ENCODE measurements around the gene NHS. TPM values are rescaled to one million over a fixed set of nuclear protein-coding genes. Genes with fewer than 3 reads are reported as not detected.

Gene NHS
- total and polyA plus RNA-seq, 10 donors = 0.32 to 3.1 (median 2.1) TPM

DNA sequence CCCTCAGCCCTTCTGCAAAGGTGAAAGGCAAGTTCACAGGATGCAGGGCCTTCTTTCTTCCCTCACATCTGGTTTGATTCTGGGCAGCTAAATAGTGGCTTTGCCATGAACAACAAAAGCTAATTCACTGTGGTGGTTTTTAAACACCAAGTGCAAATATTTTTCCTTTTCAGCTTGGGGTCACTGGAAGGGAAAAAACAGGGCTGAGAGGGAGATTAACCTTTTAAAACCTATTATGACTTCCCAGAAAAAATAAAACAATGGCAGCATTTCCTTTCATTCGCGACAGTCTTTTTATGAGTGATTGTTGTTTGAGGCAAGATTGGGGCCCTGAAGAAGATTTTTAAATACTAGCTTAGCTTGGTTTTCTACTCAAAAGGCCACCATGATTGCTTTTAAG is 258.5 kb downstream of the NHS start:
- TF ChIP-seq POLR2AphosphoS5 (IDR thresholded peaks at IDR 0.05) (no peak), POLR2A (IDR thresholded peaks at IDR 0.05) (no peak), CTCF (IDR thresholded peaks at IDR 0.05 in 8 of 11, conservative IDR thresholded peaks at IDR 0.05 in 3 of 11) (no peak)

GRCh38 chrX:17634542-17635207 is 259.7 kb downstream of the NHS start:
- H3K36me3 ChIP-seq = no peaks in the 10 kb centered on the region
- 85 to 94% (median 92%) methylated on average over 8 to 9 of the region's 9 CpGs for WGBS, 5 donors
- TF ChIP-seq CTCF (IDR thresholded peaks at IDR 0.05 in 8 of 11, conservative IDR thresholded peaks at IDR 0.05 in 3 of 11) (no peak), POLR2A (IDR thresholded peaks at IDR 0.05) (no peak), POLR2AphosphoS5 (IDR thresholded peaks at IDR 0.05) (no peak)
- no peaks in the 10 kb centered on the region for H3K9me3 ChIP-seq
- no peak overlapping the region for H3K4me3 ChIP-seq
- intact Hi-C loops (cut with DNase I; ENCODE audit: low total_unique reads) = no loop called here
- no peaks in the 10 kb centered on the region for H3K4me1 ChIP-seq
- no peak for DNase-seq
- no peak overlapping the region for H3K27ac ChIP-seq
- no peaks in the 10 kb centered on the region for H3K27me3 ChIP-seq (replicated peaks in 1 of 7)

More for the DNA sequence above, 258.5 kb downstream of the NHS start:
- Histone ChIP-seq H3K9me3 (no peaks in the 10 kb centered on the region), H3K27me3 (replicated peaks in 1 of 7) (no peaks in the 10 kb centered on the region), H3K4me1 (no peaks in the 10 kb centered on the region), H3K36me3 (no peaks in the 10 kb centered on the region), H3K4me3 (no peak overlapping the region), H3K27ac (peak overlapping the region in 1 of 8 donors; percentile 4)
- 62 to 84% (median 73%) methylated on average over 2 of the region's 2 CpGs for WGBS, 5 donors
- DNase-seq = no peak
- intact Hi-C loops (cut with DNase I; ENCODE audit: low total_unique reads) = no loop called here

- intact Hi-C loops (cut with DNase I; ENCODE audit: low total_unique reads) = no loop called here
- WGBS, 5 donors = 46 to 82% (median 78%) methylated on average over 5 of the region's 5 CpGs
Measured at GRCh38 chrX:17635231-17635630, 260.2 kb downstream of the NHS start.

More at GRCh38 chrX:17635231-17635630, 260.2 kb downstream of the NHS start:
- Histone ChIP-seq H3K27me3 (replicated peaks in 1 of 7) (no peaks in the 10 kb centered on the region), H3K4me1 (no peaks in the 10 kb centered on the region), H3K4me3 (no peak overlapping the region), H3K27ac (no peak overlapping the region), H3K36me3 (no peaks in the 10 kb centered on the region), H3K9me3 (no peaks in the 10 kb centered on the region)
- DNase-seq = no peak
- TF ChIP-seq CTCF (IDR thresholded peaks at IDR 0.05 in 8 of 11, conservative IDR thresholded peaks at IDR 0.05 in 3 of 11) (no peak), POLR2AphosphoS5 (IDR thresholded peaks at IDR 0.05) (no peak), POLR2A (IDR thresholded peaks at IDR 0.05) (no peak)
